ENCODE results near the gene PDK4. TPM values are rescaled to one million over a fixed set of nuclear protein-coding genes. Genes with fewer than 3 reads are reported as not detected.

The PDK4 gene
- total RNA-seq, 6 donors from 2014 or later: 111 to 427 (median 160) TPM

GRCh38 chr7:95585426-95585789, 10.9 kb downstream of the PDK4 start:
- peaks cover 34 to 73% (median 42%) of the 10 kb centered on the region in 4 donors for H3K36me3 ChIP-seq
- ATAC-seq (ENCODE audit: low FRiP score in 2 of 2) (no peak), DNase-seq (no peak)
- TF ChIP-seq POLR2AphosphoS5 (IDR thresholded peaks at IDR 0.05) (no peak), CTCF (IDR thresholded peaks at IDR 0.05) (no peak), POLR2A (IDR thresholded peaks at IDR 0.05) (no peak), EP300 (IDR thresholded peaks at IDR 0.05) (no peak)
- H3K9me3 ChIP-seq: no peaks in the 10 kb centered on the region
- peaks cover 18 to 46% (median 30%) of the 10 kb centered on the region in 4 donors for H3K4me1 ChIP-seq
- WGBS, 2 donors: 60 to 65% methylated on average over 3 of the region's 3 CpGs
- no peaks in the 10 kb centered on the region for H3K27me3 ChIP-seq
- H3K4me3 ChIP-seq: no peak overlapping the region
- H3K27ac ChIP-seq: peak overlapping the region in 3 of 4 donors; percentile 1 to 99 (median 41)

- Histone ChIP-seq H3K4me1 (peaks cover 13 to 43% (median 28%) of the 10 kb centered on the region in 4 donors), H3K27ac (peak overlapping the region in 3 of 4 donors; percentile 1 to 99 (median 41)), H3K36me3 (peaks cover 34 to 68% (median 42%) of the 10 kb centered on the region in 4 donors), H3K27me3 (no peaks in the 10 kb centered on the region), H3K4me3 (no peak overlapping the region), H3K9me3 (no peaks in the 10 kb centered on the region)
- ATAC-seq (ENCODE audit: low FRiP score in 2 of 2): no peak
- 57 to 71% methylated on average over 1 of the region's 1 CpG for WGBS, 2 donors
- no peak for TF ChIP-seq EP300 (IDR thresholded peaks at IDR 0.05)
- peak in 1 of 4 donors; percentile 13 for TF ChIP-seq POLR2A (IDR thresholded peaks at IDR 0.05)
- TF ChIP-seq CTCF (IDR thresholded peaks at IDR 0.05): no peak
- no peak for TF ChIP-seq POLR2AphosphoS5 (IDR thresholded peaks at IDR 0.05)
- DNase-seq: no peak
Observed at GRCh38 chr7:95584769-95585425, 11.4 kb downstream of the PDK4 start.

- Histone ChIP-seq H3K4me3 (no peak overlapping the region), H3K27ac (peak overlapping the region in 2 of 4 donors; percentile 41 to 72), H3K9me3 (no peaks in the 10 kb centered on the region), H3K36me3 (peaks cover 29 to 59% (median 36%) of the 10 kb centered on the region in 4 donors), H3K27me3 (no peaks in the 10 kb centered on the region), H3K4me1 (peaks cover 7 to 34% (median 20%) of the 10 kb centered on the region in 4 donors)
- DNase-seq: no peak
- ATAC-seq (ENCODE audit: low FRiP score in 2 of 2): no peak
- TF ChIP-seq POLR2A (IDR thresholded peaks at IDR 0.05): peak in 1 of 4 donors; percentile 12
- TF ChIP-seq EP300 (IDR thresholded peaks at IDR 0.05): no peak
- WGBS, 2 donors: 53 to 57% methylated on average over 3 of the region's 3 CpGs
Observed at GRCh38 chr7:95583834-95584621, 12.3 kb downstream of the PDK4 start.

DNA sequence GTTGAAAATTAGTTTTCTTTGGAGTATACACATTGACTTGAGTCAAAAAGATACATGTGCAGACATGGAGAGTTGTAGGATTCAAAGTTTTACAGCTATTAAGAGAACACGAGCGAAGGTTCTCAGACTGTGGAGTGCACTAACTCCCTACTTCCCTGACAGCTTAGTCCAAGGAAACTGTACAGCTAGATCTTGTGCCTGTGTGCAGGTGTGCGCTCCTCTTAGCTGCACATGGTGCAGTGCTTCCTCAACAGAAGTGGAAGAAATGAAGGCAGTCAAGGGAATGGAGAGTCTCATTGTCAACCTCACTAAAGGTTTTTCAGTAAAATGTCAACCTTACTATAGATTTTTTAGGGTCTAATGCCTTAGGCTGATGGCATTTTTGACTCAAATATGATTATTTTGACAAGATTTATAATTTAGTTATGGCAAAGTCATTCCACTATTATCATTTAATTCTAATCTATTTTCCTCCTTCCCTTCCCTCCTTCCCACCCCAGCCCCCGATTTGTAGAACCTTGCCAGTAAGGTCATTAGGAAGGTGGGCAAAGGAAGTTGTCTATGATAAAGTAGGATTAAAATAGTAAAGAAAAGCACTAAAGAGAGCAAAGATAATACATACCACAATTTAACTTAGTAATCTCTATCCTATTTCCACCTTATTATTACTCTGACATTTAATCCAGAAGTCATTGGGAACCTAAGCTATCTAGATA, 13.6 kb downstream of the PDK4 start:
- peak overlapping the region in 2 of 4 donors; percentile 5 to 72 for H3K27ac ChIP-seq
- 91 to 94% methylated on average over 4 of the region's 4 CpGs for WGBS, 2 donors
- peak; percentile 16 to 74 for TF ChIP-seq POLR2AphosphoS5 (IDR thresholded peaks at IDR 0.05)
- no peak for TF ChIP-seq CTCF (IDR thresholded peaks at IDR 0.05)
- peak in 1 of 4 donors; percentile 22 for TF ChIP-seq POLR2A (IDR thresholded peaks at IDR 0.05)
- H3K9me3 ChIP-seq: no peaks in the 10 kb centered on the region
- ATAC-seq (ENCODE audit: low FRiP score in 2 of 2) (peak in 1 of 2 donors; percentile 53), DNase-seq (no peak)
- peaks cover 26 to 46% (median 27%) of the 10 kb centered on the region in 4 donors for H3K36me3 ChIP-seq
- H3K4me1 ChIP-seq: peaks cover 7 to 23% (median 13%) of the 10 kb centered on the region in 4 donors
- no peak overlapping the region for H3K4me3 ChIP-seq
- H3K27me3 ChIP-seq: no peaks in the 10 kb centered on the region

GRCh38 chr7:95581467-95581866, 14.8 kb downstream of the PDK4 start:
- Histone ChIP-seq H3K27ac (peak overlapping the region in 1 of 4 donors; percentile 4), H3K4me3 (no peak overlapping the region), H3K36me3 (peaks cover 14 to 34% (median 16%) of the 10 kb centered on the region in 4 donors), H3K9me3 (no peaks in the 10 kb centered on the region), H3K4me1 (peaks cover 0 to 12% (median 1%) of the 10 kb centered on the region in 4 donors), H3K27me3 (no peaks in the 10 kb centered on the region)
- WGBS, 2 donors: 64 to 76% methylated on average over 3 of the region's 3 CpGs
- ATAC-seq (ENCODE audit: low FRiP score in 2 of 2) (no peak), DNase-seq (no peak)
- TF ChIP-seq POLR2AphosphoS5 (IDR thresholded peaks at IDR 0.05): no peak
- TF ChIP-seq POLR2A (IDR thresholded peaks at IDR 0.05): no peak
- no peak for TF ChIP-seq CTCF (IDR thresholded peaks at IDR 0.05)
- TF ChIP-seq EP300 (IDR thresholded peaks at IDR 0.05): no peak
